ENCODE results near the gene KSR2.
A peak's percentile ranks its signal among the peaks of the same experiment; 100 is the strongest.

Gene KSR2

GRCh38 chr12:117854339-117855012 lies 114.3 kb downstream of the KSR2 start:
- H3K4me3 ChIP-seq (ENCODE audit: low read depth, low read length) = no peak overlapping the region
- TF ChIP-seq, protein P1, sequence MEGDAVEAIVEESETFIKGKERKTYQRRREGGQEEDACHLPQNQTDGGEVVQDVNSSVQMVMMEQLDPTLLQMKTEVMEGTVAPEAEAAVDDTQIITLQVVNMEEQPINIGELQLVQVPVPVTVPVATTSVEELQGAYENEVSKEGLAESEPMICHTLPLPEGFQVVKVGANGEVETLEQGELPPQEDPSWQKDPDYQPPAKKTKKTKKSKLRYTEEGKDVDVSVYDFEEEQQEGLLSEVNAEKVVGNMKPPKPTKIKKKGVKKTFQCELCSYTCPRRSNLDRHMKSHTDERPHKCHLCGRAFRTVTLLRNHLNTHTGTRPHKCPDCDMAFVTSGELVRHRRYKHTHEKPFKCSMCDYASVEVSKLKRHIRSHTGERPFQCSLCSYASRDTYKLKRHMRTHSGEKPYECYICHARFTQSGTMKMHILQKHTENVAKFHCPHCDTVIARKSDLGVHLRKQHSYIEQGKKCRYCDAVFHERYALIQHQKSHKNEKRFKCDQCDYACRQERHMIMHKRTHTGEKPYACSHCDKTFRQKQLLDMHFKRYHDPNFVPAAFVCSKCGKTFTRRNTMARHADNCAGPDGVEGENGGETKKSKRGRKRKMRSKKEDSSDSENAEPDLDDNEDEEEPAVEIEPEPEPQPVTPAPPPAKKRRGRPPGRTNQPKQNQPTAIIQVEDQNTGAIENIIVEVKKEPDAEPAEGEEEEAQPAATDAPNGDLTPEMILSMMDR (IDR thresholded peaks at IDR 0.05; ENCODE audit: low read depth, low read length) = peak; percentile 79
- in situ Hi-C loops (cut with HindIII; ENCODE audit: low sequenced_read_pairs) = no loop called here
- DNase-seq (ENCODE audit: low read depth, low spot score) = peak; percentile 37

- TF ChIP-seq, protein P1 (IDR thresholded peaks at IDR 0.05; ENCODE audit: low read depth, low read length) = no peak
- DNase-seq (ENCODE audit: low read depth, low spot score) = no peak
- in situ Hi-C loops (cut with HindIII; ENCODE audit: low sequenced_read_pairs) = no loop called here
- no peak overlapping the region for H3K4me3 ChIP-seq (ENCODE audit: low read depth, low read length)
These were observed 115.2 kb downstream of the KSR2 start for GRCh38 chr12:117853600-117853999.

DNA sequence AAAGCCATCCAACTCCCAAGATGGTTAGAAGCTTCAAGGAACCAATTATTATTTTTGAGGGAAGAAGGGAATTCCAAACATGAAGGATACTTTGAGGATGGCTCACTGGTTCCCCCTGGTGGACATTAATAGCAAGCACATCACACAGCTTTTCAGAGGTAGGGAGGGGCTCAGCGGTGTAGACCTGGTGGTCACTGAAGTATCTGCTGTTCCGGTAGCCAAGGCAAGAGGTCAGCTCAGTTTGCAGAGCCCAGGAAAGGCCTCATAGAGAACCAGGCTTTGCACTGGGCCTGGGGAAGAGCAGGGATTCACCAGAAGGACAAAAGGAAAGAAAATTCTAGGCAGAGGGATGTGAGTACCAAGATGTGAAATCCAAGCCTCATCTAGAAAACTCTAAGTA lies 118.7 kb downstream of the KSR2 start:
- in situ Hi-C loops (cut with HindIII; ENCODE audit: low sequenced_read_pairs) = no loop called here
- no peak overlapping the region for H3K4me3 ChIP-seq (ENCODE audit: low read depth, low read length)
- peak; percentile 47 for DNase-seq (ENCODE audit: low read depth, low spot score)
- TF ChIP-seq, protein P1 (IDR thresholded peaks at IDR 0.05; ENCODE audit: low read depth, low read length) = peak; percentile 93

DNA sequence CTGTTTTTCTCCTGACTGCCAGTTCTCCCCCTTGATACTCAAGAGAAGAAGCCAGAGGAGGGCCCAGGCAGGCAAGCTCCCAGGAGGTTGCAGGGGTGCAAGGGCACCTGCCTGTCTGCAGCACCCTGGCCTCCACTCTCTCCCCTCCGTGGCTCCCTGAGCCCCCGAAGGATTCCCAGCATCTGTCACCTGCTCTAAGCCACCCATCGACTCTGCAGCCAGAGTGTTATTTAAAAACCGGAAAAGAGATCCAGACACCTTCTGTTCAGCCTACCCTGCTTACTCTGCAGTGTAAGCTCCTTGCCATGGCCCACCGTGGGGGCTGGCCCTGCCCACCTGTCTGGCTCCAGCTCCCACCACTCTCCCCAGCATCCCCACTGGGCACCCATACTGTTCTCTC lies 121.4 kb downstream of the KSR2 start:
- no peak overlapping the region for H3K4me3 ChIP-seq (ENCODE audit: low read depth, low read length)
- DNase-seq (ENCODE audit: low read depth, low spot score) = no peak
- TF ChIP-seq, protein P1 (IDR thresholded peaks at IDR 0.05; ENCODE audit: low read depth, low read length) = no peak
- in situ Hi-C loops (cut with HindIII; ENCODE audit: low sequenced_read_pairs) = no loop called here

DNA sequence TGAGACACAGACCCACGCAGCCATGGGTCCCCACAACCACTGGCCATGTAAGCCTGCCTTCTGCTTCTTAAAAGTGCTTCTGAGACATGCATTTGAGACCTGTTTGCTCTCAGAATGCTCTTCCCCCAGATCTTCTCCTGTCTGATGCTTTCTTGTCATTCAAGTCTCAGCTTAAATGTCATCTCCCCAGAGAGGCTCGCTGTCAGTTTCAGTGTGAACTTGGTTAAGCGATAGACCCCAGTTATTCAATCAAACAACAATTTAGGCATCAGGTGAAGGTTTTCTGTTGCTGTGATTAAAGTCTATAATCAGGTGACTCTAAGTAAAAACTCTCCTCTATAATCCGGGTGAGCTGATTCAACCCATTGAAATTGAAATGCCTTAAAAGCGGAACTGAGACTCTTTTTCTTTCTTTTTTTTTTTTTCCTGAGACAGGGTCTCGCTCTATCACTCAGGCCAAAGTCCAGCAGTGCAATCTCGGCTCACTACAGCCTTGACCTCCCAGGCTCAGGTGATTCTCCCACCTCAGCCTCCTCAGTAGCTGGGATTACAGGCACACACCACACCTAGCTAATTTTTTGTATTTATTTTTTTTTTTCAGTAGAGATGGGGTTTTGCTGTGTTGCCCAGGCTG lies 123.4 kb downstream of the KSR2 start:
- TF ChIP-seq, protein P1 (IDR thresholded peaks at IDR 0.05; ENCODE audit: low read depth, low read length) = no peak
- H3K4me3 ChIP-seq (ENCODE audit: low read depth, low read length) = no peak overlapping the region
- in situ Hi-C loops (cut with HindIII; ENCODE audit: low sequenced_read_pairs) = no loop called here
- DNase-seq (ENCODE audit: low read depth, low spot score) = no peak

DNA sequence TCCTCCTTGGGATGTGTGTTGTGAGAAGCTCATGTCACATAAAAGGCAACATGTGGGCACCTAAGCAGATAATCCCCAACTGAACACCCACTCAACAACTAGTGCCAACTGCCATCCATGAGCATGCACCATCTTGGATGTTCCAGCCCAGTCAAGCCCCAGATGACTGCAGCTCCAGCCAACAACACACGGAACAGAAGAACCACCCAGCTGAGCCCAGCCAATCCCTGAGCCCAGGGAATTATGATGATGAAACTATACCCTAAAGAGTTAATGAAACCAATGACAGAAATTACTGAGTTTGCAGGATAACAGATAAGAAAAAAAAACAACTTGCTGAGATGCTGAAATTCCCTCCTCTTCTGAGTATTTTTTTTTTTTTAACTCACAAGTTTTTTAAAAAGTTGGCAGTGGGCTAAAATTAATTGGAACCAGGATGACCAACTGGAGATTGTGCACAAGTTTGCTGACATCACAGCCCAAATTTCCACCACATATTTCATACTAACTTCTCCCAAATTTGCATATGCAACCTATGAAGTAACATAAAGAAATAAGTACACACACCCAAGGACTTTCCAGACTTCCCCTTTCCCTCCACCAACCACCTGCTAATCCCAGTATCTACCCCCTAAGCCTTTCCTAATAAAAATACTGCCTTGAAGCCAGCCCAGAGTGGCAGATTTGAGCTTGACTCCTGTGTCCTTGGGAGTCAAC lies 124.5 kb downstream of the KSR2 start:
- TF ChIP-seq, protein P1 (IDR thresholded peaks at IDR 0.05; ENCODE audit: low read depth, low read length) = no peak
- DNase-seq (ENCODE audit: low read depth, low spot score) = no peak
- in situ Hi-C loops (cut with HindIII; ENCODE audit: low sequenced_read_pairs) = no loop called here
- no peak overlapping the region for H3K4me3 ChIP-seq (ENCODE audit: low read depth, low read length)

All from astrocyte of the spinal cord (primary cell).